GM18508 (cell line): Measurements from ENCODE around the gene HINT1.
"Not testable (repeated sequence)": the region's sequence is repeated elsewhere in the genome, so short reads cannot be mapped to it uniquely, and the experiment has no call there.

ENCODE experiments used
- ATAC-seq: cut with Tn5 transposase; IDR thresholded peaks from one replicate; pipeline ENCODE4 v1.9.1; 2021; ENCODE audit warnings: moderate number of reproducible peaks; ENCODE audit not compliant: insufficient read depth, unreplicated experiment

The HINT1 gene

DNA sequence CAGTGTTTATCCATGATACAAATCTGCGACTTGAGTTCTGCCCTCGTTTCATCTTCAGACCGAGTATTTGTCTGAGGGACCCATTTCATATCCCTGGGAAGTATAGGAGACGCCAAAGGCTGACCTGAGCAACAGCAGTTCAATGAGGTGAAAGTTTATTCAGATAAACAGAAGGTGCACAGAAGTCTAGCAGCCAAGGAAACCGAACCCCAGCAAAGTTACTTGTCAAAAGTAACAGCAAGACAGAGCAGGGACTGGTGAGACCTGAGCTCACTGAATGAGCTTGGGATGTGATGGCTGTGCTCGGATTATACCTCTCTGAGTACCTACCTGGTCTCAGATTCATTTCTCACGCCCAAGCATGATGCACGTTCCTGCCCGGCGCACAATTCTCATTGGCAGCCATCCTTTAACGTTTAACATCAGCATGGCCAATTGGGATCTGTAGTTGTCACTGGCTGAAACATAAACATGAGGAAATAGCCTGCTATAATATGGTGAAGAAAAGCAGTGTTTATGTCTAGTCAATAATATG is 6.3 kb upstream of the HINT1 start:
- no peak for ATAC-seq

DNA sequence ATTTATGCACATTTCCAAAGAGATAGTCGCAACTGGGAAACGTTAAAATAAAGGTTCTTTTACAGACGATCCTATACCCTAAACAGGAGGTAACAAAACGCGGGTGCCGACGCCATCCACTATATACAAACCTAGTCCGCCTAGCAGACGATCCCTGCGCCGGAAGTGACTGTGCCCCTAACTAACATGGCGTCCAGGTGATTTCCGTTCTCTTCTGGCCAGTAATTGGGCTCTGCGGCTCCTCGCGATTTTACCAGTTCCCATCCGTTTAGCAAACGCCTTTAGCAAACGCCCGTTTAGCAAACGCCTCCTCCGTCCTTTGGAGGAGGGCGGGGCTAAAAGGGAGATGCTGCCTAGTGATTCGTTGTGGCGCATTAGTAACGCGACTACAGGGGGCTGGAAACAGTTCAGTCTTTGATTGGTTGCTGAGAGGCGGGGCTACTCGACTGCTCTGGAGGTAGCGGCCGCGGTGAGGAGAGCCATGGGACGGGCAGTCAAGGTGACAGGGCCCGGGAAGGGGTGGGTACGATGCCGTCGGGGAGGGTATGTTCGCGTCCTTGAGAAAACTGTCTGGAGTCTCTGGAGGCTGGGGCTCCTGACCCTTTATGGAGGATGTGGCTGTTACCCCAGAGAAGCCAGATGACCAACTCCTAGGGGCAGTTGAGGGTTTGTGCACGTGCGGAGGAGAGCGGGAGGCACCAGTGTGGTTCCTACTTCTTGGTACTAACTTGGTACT is 5.7 kb upstream of the HINT1 start, which contains the start of gene LYRM7:
LYRM7 (plus strand) TSS at position 405 of the 736 bp plus-strand sequence; CDS start at position 482, 77 bp downstream.
- peak; percentile 97 for ATAC-seq

DNA sequence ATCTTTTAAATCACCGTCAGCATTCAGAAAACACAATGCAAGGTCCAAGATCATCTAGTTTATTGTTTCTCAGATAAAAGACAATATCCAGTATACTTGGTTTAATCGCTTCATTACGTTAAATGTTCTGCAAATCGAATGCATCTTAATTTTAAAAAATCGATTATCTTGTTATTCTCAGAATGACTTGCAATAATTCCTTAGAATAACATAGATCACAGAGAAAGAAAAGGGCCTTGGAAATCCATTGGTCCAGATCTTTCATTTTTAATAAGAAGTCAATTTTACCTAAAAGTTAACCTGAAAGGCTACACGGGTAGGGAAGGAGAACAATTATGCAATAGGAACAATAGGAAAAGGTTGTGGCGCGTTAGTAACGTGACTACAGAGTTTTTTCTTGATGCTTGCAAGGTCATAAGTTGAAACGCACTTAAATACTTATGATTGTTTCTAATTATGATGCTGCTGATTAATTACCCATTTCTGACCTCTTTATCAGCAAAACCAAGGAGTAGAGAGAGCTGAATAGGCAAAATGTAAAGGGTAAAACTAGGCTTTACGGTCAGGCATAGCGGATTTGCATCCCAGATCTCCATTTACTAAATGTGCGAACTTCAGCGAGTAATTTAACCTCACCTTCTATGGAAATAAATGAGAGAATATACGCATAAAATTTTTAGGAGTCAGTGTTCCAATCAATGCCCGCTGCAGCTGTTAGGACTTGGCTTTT is 4.9 kb upstream of the HINT1 start:
- ATAC-seq: no peak

DNA sequence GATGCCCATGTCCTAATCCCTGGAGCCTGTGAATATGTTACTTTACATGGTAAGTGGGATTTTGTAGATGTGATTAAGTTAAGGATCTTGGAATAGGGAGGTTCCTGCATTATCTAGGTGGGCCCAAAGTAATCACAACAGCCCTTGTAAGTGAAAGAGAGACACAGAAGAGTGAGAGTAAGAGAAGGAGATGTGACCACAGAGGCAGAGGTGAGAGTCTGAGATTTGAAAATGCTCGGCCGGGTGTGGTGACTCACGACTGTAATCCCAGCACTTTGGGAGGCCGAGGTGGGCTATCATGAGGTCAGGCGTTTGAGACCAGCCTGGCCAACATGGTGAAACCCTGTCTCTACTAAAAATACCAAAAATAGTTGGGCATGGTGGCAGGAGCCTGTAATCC is 2.6 kb upstream of the HINT1 start:
- no peak for ATAC-seq

DNA sequence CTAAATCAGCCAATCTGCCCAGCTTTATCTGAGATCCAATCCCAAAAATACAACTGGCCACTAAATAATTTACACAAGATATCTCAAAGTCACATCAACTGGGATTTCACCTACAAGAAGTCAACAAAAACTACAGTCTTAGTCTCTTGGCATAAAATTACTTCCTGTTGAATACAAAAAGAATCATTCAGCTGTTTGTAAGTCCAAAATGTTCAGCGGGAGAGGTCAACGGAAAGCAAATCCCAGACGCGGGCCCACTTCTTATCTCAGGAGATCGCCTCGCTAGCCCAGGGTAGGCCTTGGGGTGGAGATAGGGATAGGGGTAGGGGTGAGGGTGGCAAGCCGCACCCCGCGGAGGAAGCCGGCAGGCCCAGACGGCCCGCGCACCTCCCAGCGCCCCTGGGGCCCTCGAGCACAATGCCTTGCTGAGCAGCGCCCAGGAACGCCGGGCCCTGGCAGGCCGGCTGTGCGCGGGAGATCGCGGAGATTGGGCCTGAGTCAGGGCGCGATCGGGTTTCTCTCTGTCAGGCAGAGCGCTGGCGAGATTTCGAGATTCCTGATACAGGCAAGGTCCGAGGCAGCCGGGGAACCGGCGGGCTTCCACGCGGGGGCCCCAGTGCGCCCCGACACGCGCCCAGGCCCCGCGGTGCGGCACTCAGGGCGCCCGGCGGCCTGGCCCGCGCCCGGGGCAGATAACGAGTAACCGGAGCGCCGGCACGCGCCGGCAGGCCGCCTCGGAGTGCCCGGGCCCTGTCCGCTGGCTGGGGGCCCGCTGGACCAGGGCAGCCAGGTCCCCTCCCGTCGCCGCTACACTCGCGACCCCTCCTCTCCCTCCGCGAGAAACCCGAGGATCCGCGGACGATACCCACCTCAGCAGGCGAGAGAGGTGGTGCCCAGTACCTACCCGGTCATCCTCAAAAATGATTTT is 601 bp downstream of the HINT1 start:
- ATAC-seq: peak; percentile 35

DNA sequence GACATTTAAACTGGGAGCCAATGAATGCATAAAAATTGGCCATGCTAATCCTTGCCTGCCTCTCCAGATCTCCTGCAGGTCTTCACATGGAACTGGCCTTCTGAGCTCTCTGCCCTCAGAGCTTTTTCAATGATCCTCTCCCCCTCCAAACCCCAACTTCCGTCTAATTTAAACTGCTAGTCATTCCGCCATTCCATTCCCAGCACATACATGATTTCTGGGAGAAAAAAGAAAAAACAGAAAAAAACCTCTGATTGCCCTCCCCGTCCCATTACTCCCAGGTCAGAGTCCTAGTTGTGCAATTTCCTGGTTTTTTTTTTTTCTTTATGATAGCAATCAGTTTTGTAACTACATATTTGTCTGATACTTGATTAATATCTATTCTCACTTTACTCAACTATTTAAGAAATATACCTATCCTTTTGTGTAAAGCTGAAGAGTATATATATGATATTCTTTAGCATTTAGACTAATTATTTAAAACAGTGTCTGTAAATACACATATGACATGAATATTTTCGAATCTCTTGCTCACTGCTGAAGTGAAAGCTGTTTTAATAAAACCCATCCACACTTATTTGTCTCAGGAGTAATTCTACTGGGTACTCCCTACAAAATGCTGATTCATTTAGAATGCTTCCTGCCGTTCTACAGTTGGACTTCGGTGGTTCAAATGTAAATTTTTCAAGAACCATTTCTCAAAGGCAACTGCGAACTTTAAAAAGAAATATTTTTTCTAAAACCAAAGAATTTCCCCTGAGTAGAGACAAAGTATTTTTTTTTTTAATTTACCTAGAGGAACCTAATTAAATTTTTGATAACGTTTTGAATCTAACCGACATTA is 1.6 kb downstream of the HINT1 start:
- no peak for ATAC-seq

DNA sequence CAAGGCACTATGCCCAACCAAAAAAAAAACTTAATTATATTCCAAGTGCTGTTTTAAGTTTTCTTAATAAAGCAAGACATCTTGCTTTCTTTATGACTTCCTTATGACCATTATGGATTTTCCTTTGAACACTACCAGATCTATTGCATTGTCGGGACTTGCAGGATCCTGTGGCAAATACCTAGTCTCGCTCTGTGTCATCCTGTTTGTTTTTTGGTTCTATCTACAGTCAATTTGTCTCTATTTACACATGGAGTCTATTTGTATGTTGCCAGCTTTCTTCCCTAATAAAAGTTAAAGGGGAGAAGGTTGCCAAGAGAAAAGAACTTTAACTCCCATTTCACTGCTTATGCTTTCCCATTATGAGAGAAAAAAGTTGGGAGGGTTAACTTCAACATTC is 4.9 kb downstream of the HINT1 start:
- no peak for ATAC-seq

DNA sequence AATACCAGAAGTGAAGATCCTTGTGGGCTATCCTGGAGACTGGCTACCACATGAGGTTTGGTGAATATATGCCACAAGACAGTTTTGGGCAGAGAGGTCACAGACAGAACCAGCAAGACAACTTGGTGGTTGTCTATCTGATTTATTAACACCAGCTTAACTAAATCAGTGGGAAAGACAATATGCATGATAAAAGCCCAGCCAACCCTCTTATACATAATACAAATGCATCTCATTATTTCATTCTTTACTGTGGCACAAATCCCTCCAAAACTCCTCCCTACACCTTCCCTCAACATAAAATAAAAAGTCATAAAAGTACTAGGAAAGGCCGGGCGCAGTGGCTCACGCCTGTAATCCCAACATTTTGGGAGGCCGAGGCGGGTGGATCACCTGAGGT is 8.1 kb downstream of the HINT1 start:
- ATAC-seq: no peak

DNA sequence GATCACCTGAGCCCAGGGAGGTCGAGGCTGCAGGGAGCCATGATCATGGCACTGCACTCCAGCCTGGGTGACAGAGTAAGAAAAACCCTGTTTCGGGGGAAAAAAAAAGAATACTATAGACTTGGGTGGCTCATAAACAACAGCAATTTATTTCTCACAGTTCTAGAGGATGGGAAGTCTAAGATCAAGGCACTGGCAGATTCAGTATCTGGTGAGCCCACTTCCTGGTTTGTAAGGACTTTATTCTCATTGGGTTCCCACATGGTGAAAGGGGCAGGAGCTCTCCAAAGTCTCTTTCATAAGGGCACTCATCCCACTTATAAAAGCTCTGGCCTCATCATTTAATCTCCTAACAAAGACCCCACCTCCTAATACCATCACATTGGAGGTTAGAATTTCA is 8.7 kb downstream of the HINT1 start:
- no peak for ATAC-seq

DNA sequence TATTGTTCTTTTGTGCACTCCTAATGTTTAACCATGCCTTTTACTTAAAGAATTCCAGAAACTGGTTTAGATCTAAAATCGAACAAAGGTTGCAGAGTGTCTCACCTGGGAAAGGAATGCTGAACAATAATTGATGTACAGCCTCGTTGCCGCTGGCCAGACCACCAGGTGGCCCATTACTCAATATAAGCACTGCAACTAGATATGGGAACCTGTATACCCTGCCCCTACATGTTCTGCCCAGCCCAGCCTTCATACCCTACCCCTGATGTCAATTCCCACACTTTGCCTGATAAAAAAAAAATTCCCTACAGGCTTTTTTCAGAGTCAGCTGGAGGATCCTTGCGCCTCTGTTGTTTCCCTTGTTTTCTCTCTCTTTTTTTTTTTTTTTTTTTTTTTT is 13.8 kb downstream of the HINT1 start:
- ATAC-seq: no peak

DNA sequence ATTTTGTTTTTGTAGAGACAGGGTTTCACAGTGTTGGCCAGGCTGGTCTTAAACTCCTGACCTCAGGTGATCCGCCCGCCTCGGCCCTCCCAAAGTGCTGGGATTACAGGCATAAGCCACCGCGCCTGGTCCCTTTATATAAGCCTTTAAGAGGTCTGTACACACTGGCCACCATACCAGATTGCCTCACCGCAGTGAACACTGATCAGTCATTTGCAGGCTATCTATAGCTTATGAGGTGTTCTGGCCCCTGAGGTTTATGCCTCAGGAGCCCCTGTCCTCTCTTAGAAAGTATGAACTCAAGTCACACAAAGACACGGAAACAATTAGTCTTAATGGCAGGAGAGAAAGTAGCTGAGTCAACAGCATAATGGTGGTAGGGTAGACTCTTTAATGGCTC is 14.6 kb downstream of the HINT1 start:
- ATAC-seq: no peak

DNA sequence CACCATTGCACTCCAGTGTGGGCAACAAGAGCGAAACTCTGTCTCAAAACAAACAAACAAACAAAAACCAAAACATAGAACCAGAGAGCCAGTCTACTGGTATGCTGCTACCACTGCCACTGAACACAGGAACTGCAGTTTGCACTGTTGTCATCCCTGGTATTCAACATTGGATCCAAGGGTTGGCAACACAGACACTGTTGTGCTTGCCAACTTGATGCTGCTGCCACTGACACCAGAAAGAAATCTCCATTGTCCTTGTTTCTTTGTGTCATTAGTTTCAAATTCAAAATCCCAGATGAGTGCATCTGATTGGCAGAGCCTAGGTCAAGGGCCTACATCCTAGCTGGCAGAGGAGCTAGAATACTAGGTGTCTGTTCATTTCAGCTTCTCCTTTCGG is 16.2 kb downstream of the HINT1 start:
- ATAC-seq: no peak

DNA sequence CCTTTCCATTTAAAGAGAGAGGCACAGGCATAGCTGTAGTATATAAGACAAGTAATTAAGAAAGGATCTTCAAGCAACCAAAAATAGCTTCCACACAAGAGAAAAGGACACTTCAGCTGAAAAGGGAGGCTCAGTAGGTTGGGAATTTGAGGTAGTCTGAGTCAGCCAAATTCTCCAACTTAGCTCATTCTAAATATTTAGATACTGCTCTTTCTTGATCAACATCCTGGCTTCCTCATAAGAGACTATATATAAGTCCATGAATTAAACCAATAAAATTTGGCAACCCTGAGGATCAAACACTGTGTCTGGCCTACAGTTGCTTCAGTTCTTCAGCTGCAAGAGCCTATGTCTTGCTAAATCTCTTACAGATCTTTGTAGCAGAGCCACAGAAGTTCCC is 17.8 kb downstream of the HINT1 start:
- ATAC-seq: no peak

DNA sequence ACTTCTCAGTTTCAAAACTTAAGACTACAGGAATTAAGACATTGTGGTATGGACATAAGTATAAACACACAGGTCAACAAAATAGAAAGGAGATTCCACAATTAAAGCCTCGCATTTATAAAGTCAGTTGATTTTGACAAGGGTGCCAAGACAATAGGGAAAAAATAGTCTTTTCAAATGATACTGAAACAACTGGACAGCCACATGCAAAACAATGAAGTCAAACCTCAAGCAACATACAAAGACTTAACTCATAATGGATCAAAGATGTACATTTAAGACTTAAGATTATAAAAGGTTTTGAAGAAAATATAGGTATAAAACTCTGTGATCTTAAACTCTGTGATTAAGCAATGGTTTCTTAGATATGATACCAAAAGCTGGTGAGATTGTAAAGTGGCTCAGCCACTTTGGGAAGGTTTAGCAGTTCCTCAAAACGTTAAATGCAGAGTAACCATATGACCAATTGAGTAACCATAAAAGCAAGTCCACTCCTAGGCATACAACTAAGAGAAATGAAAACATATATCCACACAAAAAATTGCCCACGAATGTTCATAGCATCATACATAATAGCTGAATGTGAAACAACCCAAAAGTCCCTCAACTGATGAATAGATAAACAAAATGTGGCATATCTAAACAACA is 22.0 kb downstream of the HINT1 start:
- no peak for ATAC-seq

DNA sequence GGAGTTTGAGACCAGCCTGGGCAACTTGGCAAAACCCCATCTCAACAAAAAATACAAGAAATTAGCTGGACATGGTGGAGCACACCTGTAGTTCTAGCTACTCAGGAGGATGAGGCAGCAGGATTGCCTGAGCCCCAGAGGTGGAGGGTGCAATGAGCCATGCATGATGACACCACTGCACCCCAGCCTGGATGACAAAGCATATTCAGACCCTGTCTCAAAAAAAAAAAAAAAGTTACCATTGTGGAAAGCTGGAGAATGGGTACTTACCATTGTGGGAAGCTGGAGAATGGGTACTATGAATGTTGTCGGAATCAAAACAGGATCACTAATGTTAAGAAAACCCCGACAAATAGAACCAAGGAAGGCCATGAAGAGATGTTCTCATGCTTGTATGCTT is 25.7 kb downstream of the HINT1 start:
- ATAC-seq: no peak

DNA sequence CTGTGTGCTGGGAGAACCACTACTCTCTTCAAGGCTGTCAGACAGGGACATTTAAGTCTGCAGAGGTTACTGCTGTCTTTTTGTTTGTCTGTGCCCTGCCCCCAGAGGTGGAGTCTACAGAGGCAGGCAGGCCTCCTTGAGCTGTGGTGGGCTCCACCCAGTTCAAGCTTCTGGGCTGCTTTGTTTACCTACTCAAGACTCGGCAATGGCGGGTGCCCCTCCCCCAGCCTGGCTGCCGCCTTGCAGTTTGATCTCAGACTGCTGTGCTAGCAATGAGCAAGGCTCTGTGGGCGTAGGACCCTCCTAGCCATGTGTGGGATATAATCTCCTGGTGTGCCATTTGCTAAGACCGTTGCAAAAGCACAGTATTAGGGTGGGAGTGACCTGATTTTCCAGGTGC is 26.6 kb downstream of the HINT1 start:
- ATAC-seq: not testable (repeated sequence)

DNA sequence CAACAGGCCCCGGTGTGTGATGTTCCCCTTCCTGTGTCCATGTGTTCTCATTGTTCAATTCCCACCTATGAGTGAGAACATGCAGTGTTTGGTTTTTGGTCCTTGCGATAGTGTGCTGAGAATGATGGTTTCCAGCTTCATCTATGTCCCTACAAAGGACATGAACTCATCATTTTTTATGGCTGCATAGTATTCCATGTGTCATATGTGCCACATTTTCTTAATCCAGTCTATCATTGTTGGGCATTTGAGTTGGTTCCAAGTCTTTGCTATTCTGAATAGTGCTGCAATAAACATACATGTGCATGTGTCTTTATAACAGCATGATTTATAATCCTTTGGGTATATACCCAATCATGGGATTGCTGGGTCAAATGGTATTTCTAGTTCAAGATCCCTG is 32.0 kb downstream of the HINT1 start:
- not testable (repeated sequence) for ATAC-seq

DNA sequence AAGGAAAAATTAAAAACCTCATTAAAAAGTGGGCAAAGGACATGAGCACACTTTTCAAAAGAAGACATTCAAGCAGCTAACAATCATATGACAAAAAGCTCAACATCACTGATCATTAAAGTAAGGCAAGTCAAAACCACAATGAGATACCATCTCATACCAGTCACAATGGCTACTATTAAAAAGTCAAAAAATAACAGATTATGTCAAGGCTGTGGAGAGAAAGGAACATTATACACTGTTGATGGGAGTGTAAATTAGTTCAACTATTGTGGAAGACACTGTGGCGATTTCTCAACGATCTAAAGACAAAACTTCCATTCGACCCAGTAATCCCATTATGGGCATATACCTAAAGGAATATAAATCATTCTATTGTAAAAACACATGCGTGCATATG is 35.8 kb downstream of the HINT1 start:
- ATAC-seq: no peak

DNA sequence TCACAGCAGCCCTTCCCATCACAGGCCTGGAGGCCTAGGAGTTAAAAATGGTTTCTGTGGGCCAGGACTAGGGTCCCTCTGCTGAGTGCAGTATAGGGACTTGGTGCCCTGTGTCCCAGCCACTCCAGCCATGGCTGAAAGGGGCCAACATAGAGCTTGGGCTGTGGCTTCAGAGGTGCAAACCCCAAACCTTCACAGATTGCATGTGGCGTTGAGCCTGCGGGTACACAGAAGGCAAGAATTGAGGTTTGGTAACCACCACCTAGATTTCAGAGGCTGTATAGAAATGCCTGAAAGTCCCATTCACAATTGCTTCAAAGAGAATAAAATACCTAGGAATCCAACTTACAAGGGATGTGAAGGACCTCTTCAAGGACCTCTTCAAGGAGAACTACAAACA is 37.8 kb downstream of the HINT1 start:
- not testable (repeated sequence) for ATAC-seq
